Glomerular visceral epithelial cell (primary cell): Measurements from ENCODE around the gene ZSWIM5.
"Not testable (repeated sequence)": the region's sequence is repeated elsewhere in the genome, so short reads cannot be mapped to it uniquely, and the experiment has no call there.

ENCODE experiments used
- DNase-seq: peaks from one replicate; pipeline ENCODE4 v3.0.0-alpha.2; 2016; ENCODE audit errors: extremely low spot score

ZSWIM5 gene

DNA sequence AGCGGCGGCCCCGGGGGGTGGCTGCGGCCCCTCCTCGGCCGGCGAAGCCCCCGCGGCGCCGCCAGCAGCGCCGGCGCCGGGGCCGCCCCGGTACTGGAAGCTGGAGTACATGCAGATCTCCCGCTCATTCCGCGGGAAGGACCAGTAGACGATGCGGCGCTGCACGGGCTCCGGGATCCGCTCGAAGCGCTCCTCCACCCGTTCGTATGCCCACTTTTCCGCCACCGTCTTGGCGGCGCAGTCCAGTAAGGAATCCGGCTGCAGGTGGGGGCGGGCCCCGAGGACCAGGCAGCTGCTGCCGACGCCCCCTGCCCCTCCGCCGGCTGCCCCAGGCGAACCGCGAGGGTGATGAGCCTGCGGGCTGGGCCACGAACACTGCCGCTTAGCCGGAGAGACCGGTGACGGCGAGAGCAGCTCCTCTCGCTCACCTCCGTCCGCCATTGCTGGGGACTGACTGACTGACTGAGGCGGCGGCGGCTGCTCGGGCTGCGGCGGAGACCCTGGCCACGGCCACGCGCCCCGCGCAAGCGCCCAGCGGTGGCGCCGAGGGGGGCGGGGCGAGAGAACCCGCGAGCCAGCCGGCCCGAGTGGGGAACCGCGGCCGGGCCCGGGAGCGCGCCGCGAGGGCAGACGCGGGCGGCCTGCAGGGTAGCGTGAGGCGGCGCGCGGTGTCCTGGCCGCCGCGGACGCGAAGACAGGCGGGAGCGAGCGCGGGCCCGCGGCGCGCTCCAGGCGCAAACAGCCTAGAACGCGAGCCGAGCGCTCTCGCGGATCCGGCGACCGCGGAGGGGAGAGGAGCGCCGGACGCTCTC lies at the start of gene ZSWIM5:
ZSWIM5 (minus strand) TSS at position 696 of the 812 bp plus-strand sequence; CDS start at position 441, 255 bp downstream.
- DNase-seq: peak; percentile 46

DNA sequence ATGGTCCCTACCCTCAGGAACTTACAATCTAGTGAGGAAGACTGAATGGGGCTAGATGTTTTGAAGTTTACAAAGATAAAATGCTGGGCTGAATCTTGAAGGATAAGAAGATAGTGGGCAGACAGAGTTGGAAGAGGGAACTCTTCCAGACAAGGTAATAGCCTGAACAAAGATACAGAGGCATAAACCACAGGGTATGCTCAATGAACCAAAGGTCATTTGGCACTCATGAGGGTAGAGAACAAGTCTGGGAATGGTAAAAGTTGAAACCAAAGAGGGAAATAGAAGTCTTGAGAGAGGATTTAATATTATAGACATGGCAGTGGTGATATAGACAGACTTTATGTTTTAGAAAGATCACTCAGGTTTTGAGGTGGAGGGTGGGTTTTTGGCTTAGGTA lies 48.1 kb upstream of the ZSWIM5 start:
- DNase-seq: no peak

DNA sequence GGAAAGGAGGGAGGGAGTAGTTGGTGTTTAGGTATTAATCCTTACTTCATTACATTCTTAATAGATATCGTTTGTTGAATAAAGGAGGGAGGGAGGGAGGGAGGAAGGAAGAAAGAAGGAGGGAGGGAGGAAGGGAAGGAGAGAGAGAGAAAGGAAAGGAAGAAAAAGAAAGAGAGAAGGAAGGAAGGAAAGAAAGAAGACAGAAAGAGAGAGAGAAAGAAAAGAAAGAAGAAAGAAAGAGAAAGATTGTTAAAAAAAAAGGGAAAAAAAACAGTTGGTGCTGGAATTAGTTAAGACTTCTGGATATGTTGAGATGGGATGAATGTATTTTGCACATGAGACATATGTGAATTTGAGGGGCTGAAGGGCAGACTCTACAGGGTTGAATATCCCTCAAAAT lies 44.1 kb upstream of the ZSWIM5 start:
- no peak for DNase-seq

GRCh38 chr1:45248004-45248403 lies 41.6 kb upstream of the ZSWIM5 start:
- DNase-seq: not testable (repeated sequence)

GRCh38 chr1:45246760-45247159 lies 40.4 kb upstream of the ZSWIM5 start:
- no peak for DNase-seq

DNA sequence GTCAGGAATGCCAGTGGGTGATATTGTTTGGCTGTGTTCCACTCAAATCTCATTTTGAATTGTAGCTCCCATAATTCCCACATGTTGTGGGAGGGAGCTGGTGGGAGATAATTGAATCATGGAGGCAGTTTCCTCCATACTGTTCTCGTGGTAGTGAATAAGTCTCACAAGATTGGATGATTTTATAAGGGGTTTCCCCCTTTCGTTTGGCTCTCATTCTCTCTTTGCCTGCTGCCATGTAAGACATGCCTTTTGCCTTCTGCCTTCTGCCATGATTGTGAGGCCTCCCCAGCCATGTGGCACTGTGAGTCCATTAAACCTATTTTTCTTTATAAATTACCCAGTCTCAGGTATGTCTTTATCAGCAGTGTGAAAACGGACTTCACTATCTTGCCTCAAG lies 40.0 kb upstream of the ZSWIM5 start:
- not testable (repeated sequence) for DNase-seq

GRCh38 chr1:45244660-45245059 lies 38.3 kb upstream of the ZSWIM5 start:
- DNase-seq: no peak

DNA sequence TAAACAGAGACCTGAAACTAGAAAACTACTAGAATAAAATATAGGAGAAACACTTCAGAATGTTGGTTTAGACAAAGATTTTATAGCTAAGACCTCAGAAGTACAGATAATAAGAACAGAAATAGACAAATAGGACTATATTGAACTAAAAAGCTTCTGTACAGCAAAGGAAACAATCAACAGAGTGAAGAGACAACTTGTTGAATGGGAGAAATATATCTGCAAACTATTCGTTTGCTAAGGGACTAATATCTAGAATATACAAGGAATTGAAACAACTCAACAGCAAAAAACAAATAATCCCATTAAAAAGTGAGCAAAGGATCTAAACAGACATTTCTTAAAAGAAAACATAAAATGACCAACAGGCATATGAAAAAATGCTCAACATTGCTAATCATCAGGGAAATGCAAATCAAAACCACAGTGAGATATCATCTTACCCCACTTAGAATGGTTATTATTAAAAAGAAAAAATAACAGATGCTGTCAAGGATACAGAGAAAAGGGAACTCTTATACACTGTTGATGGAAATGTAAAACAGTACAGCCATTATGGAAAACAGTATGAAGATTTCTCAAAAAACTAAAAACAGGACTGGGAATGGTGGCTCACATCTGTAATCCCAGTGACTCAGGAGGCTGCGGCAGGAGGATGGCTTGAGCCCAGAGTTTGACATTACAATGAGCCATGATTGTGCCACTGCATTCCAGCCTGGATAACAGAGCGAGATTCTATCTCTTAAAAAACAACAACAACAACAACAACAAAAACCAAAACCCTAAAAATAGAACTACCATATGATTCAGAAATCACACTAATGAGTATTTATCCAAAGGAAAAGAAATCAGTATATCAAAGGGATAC lies 37.3 kb upstream of the ZSWIM5 start:
- no peak for DNase-seq

DNA sequence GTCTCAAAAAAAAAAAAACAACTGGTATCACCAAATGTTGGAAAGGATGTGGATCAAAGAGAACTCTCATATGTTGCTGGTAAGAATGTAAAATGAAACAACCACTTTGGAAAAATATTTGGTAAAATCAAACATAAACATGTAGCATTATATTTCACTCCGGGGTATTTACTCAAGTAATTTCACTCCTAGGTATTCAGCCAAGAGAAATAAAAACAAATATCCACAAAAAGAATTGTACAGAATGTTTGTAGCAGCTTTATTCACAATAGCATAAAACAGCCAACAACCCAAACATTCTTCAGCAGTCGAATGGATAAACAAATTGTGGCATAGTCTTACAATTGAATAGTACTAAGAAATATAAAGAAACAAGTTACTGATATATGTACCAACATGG lies 32.4 kb upstream of the ZSWIM5 start:
- no peak for DNase-seq

- no peak for DNase-seq
Observed at GRCh38 chr1:45236136-45236535, 29.7 kb upstream of the ZSWIM5 start.

DNA sequence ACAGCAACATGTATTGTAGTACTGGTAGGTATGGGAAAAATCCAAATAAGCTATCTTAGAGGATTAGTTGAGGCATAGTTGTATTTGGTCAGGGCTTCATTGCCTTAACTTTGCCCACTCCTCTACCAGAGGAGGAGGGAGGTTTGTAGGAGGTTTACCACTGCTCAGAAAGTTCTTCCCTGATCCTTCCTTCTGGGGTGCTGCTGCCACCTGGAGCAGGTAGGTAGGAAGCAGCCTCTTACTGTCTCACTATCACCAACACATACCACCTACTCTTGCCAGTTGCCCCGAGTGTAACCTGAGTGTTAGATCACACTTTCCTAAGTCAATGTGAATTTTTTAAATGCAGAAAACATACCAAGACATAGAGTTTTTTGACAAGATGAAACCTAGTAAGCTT lies 24.1 kb upstream of the ZSWIM5 start:
- no peak for DNase-seq

- DNase-seq: no peak
Observed at GRCh38 chr1:45225598-45225997, 19.2 kb upstream of the ZSWIM5 start.

GRCh38 chr1:45223710-45224109 lies 17.3 kb upstream of the ZSWIM5 start:
- DNase-seq: not testable (repeated sequence)

DNA sequence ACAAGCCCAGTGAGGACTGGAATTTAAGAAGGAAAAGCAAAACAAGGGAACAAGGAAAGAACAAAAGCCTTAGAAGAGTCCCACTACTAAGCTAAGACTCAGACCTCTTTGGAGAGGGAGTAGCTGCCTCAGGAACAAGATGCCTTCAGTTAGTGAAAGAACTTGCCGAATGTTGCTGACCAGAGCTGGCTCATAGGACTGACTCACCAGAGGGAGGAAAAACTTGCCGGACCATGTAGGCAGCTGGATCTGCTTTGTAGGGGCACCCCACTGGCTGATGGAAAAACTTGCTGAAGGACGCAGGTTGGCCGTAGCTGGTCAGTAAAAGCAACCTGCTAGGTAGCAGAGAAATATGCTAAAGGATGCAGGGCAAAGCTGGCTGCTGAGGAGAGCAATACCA lies 15.3 kb upstream of the ZSWIM5 start:
- DNase-seq: no peak

GRCh38 chr1:45216861-45217260 lies 10.5 kb upstream of the ZSWIM5 start:
- DNase-seq: no peak

DNA sequence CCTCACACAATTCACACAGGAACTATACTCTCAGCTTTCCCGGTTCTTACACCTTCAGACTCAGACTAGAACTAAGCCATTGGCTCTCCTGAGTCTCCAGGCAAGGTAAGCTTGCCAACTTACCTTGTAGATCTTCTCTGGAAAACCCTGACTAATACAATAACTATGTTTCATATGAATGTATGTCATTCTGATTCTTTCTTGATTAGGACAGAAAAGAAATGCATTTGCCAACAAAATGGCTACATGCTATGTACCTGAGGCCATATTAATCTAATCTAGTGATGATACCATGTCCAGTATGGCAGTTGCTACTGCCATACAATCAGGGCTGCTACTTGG lies 9.8 kb upstream of the ZSWIM5 start:
- DNase-seq: no peak

DNA sequence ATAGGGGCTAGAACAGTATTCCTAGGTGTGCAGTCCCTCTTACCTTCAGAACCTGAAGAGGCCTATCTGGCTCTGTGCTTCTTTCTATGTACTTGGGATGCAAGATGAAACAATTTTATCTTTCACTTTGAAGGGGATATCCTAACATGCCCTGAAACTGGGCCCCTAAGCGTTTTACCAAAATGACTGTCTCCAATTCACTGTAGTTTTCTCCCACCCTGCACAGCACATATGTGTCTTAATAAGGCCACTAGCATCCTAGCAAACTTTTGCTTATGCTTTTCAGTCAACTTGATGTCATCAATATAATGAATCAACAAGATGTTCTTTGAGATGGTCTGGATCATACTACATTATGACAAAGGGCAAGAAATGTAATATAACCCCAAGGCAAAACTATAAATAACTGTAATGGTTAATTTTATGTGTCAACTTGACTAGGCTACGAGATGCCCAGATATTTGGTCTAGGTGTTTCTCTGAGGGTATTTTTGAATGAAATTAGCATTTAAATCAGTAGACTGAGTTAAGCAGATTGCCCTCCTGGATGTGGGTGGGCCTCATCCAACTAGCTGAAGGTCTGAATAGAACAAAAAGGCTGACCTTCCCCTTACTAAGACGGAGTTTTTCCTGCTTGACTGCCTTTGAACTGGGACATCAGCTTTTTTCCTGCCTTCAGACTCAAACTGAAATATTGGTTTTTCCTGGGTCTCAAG lies 9.2 kb upstream of the ZSWIM5 start:
- DNase-seq: no peak

DNA sequence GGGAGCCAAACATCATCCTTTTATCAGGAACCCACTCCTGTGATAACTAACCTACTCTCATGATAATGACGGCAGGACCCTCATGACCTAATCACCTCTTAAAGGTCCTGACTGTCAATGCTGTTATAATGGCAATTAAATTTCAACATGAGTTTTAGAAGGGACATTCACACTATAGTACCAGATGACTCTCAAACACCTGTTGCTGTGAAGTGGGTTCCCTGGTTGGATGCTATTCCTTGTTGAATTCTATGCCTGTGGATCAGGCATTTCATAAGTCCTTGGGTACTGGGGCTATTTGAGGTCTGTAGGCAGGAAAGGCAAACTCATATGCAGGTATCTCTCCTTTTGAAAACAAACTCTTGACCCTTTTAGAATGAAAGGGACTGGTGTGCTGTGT lies 7.5 kb upstream of the ZSWIM5 start:
- DNase-seq: no peak

DNA sequence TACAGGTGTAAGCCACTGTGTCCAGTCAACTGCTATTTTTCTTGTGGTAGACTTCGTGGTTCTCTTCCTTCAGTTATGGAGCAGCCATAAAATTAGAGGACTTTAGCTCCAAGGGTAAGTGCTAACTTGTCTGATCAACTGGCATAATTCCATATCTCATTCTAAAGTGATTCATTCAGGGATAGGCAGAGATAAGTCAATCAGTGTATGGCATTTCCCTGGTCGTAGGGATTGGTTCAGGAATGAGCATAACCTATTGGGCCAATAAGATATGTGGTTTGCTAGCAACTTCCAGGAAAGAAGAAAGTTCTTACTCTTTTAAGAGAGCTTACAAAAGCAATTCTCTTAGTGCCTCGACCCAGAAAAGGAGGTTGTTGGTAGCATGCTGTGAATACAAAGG lies 4.7 kb upstream of the ZSWIM5 start:
- no peak for DNase-seq

DNA sequence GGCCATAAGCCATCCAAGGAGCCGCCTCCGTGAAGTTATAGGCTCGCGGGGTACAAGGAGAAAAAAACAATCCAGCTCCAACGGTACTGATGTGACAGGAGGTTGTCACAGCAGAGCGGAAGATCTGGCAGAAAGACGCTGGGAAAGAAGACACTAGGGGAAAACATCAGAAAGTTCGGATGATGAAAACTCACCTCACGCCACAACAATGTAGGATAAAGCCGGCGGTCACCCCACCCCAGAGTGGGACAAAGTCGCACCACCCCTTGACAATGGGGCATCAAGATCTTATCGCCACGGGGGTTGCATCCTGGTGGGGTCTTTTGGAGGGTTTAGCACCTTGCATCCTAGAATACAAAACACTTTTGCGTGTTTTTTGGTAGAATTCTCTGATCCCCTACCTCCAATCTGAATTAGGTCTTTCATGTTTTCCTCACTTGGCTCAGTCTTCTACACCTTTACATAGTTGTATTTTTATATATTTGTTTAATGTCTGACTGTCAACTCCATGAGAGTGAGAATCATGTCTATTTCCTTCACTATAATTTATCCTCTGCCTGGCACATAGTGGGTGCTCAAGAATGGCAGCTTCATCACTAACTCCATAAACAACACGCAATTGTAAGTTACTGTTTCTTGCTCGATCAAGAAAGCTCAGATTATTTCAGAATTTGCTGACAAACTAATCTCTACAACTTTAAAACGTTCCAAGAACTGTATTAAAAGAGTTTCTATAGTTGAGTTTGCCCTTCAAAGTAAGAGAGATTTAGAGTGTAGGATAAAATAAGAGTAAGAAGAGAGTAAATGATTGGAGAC lies 611 bp upstream of the ZSWIM5 start:
- no peak for DNase-seq
